HG03060 (cell line): ENCODE data around the gene GRIN2C.

ENCODE experiments used
- ATAC-seq: cut with Tn5 transposase; IDR thresholded peaks from one replicate; pipeline ENCODE4 v1.9.1; 2021; ENCODE audit warnings: low read depth, moderate number of reproducible peaks; ENCODE audit not compliant: unreplicated experiment

Gene GRIN2C

DNA sequence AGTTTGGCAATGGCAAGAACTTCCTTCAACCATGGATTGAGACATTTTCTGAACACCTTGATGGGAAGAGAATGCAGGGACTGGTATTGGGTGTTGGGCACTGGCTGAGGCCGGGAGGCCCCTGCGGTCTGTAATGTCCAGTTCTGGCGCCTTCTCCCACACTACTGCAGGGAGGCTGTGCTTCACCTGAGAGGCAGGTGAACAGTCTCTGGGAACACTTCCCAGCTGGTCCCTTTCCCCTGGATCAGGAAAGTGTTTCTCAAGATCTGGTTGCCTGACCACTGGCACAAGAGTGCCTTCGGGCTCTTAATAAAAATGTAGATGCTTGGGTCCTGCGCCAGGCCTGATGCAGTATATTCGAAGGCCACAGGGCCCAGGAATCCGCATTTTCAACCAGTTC lies 55.0 kb downstream of the GRIN2C start:
- ATAC-seq = no peak

DNA sequence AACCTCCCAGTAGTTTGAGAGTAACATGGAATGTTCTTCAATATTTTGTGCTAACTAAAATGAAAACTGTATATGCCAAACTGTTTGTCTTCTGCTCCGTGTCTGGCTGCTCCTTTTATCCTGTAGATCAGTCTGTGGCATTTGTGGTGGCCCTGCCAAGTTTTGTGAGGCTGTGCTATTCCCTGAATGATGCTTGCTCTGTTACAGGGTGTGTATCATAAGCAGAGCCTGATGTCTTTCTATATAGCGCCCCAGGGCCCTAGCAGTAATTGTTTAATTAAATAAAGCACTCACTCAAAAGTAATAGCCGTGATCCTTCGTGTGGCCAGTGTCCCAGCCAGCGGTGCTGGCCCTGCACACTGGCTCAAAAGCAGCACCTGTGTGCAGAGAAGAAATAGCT lies 55.7 kb downstream of the GRIN2C start:
- ATAC-seq = no peak

DNA sequence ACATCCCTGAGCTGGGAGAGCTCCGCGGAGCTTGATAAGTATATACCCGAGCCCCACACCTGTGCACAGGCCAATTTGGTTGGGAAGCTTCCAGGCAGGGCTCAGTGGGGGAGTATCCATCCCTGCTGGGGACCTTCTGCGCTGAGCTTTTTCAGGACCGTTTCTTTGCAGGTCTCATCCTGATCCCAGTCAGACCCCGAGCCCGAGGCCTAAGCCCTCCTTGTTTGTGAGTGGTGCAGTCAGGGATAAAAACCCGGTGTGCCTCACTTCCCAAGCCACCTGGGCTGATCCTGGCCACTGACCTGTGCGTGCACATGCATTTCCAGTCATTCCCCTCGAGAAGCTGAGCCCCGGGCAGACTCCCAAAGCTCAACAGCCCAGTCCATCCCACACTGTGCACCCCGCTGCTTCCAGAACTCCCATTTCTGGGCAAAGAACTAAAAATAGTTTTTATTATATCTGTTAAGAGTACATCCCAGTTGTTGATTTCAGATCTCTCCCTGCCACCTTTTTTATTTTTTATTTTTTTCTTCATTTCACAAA lies 56.2 kb downstream of the GRIN2C start:
- no peak for ATAC-seq

DNA sequence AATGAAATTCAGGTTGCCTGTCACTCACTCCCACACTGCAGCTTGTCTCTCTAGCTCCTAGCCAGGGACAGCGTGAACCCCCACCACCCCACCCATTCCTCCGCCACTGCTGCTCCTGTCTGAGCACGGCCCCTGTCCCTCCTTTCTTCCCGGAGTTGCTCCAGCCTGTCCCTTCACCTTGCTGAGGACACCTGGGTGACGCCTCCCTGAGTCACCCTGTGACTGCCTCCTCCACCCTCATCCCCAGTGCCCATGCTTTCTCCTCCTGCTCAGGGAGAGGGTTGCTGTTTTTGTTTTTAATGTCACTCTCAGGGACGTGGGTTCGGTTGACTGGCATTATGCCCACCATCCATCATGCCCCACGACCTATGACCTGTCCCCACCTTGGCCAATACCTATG lies 57.8 kb downstream of the GRIN2C start:
- ATAC-seq = no peak

DNA sequence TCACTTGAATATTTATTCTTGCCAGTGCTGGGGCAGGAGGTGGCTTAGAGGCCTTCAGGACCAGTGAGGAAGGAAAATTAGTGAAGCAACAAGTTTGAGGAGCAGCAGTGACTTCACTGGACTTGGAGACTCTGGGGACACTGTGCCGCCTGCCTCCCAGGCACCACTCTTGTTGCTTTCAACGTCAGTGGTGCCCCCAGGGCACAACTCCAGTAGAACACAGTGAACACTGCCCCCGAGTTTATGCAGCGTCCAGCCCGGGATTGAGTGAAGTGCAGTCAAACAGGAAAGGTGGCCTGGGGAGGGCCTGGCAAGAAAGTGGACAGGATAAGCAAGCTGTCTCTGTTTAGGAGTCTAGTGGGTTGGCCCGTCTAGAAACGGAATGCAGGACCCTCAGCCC lies 59.2 kb downstream of the GRIN2C start:
- no peak for ATAC-seq

DNA sequence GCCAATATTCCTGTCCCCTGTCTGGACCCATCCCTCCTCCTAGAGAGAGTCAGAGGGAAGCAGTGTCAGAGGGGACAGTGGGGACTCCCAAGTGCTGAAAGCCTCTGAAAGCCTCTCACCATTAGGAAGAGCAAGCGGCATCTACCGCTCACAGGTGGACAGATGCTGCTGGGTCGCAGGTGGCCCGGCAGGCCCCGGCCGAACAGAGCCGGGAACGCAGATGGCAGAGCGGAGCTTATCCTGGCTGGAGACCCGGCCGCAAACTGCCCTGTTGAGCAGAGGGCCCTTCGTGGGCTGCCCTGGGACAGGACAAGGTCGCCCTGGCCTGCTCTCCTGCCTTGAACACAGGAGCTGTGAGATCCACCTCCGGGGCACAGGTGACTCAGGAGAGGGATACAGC lies 60.6 kb downstream of the GRIN2C start:
- ATAC-seq = no peak

DNA sequence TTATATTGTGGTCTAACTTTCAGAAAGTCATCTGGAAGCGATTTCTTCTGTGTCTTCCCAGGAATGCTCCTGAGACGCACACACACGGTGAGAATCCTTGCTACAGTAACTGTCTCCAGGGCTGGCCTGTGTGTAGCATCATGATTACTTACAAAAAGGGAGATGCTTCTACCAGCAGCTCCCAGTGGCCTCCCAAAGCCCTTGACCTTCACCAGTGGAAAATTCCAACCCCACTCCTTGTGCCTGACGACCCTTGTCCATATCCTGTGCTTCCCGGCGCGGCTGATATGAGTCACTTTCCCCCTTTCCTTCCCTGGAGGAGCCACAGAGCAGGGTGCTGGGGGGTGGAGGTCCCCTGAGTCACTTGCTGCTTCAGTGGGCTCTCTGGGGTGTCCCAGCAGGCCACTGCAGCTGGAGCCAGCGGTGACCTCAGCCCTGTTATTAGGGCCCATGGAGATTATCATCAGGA lies 61.4 kb downstream of the GRIN2C start:
- no peak for ATAC-seq

DNA sequence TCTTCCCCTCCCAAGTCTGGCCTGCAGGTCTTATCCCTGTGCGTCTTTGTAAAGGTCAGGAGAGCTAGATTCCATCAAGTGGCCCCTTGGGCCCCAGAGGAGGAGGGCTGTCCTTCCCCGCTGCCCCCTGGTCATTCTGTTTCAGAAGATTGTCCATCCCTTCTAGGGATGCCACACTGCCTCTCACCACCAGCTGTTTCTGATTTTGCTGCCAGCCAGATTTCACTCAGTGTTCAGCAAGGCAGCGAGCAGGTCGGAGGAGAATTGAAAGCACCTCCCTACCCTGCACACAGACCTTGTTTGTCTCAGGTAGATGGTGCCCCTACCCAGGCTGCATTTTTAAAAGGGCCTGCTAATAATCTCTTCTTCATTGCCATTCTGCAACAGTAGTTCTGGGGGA lies 61.9 kb downstream of the GRIN2C start:
- no peak for ATAC-seq

DNA sequence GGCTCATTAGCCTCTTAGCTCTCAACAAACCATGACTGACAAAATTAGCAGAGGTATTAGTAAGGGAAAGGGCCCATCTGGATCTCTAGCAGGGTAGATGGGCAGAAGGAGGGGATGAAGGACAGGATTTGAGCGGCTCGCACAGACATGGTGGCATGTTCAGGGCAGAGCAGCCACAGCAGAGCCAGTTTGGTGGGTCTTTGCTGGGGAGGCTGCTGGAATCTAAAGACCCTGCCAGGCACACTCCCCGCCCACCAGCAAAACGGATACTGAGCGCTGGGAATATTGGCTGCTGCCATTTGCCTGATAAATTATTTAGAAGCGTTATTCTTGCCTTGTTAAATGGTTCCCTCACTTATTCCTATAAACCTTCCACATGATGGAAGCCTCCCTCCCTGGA lies 62.8 kb downstream of the GRIN2C start:
- ATAC-seq = no peak

DNA sequence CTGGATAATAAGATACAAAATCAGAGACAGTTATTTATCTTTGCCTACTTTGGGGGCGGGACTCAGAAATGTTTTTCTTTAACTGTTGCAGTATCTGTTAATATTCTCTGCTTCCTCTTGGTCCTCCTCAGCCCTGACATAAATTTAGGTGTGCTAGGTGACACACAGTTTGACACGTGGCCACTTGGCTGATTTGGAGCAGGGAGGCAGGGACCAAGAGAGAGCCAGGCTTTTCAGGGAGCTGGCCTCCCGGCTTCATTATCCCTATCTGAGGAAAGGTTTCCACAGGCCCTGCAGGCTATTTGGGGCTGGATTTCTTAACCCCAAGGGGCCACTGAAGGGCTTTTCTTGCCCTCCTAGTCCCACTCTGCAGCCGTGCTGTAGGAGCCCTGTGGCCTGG lies 63.5 kb downstream of the GRIN2C start:
- ATAC-seq = no peak

DNA sequence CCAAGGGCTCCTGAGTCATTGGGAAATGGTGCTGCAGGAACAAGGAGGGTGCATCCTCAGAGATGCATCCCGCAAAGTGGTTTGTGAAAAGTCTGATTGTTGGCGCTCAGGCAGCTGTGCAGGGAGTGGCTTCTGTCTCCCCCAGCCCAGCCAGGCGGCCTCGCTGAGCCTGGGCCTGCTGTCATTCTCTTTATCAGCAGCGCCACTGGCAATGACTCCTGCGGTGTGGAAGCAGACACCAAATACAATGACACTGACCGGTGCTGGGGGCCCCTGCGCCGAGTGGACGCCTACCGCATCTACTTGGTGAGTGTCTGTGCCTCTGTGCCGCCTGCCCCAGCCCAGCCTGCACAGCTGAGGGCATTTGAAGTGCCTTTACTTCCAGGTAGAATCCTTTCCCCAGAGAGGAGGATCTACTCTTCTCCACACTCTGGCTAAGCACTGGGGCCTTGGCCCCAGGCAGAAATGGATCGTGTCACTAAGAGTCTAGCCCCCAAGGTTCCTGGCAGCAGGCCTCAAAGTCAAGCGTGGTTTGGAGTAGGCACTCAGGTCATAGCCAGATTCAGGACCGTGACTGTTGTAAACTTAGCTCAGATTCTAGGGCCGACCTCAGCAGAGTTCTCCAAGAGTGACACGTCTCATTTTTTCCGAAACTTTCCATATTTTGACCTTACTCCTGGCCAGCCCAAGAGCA lies 64.2 kb downstream of the GRIN2C start:
- no peak for ATAC-seq

DNA sequence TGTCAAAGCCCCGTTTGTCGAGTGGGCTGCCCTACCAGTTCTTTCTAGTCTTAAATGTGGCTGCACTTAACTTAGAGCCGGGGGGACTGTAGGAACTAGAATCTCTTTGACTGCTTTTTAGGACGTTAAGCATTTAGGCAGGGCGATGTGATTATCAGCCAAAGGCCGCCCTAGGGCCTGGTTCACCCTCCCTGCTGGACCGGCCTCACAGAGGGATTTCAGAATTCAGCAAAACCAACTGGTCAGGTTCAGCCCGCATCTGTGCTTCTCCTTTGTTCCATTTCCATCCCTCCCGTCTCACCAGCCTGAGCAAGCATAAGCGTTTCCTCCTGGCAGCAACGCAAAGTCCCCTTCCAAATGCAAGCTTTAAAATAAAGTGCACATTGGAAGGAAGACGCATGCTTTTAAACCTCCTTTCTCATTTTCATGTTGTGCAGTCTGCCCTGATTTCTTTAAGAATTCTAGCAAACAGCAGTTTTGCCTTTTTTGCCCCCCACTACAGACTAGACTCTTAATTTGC lies 67.0 kb downstream of the GRIN2C start:
- ATAC-seq = no peak
